WTC11 (cell line): Measurements from ENCODE around the gene PPM1N.

Experiments
- MAX ChIP-seq: sonication (generic); formaldehyde crosslinking; IDR thresholded peaks from 2 replicates; pipeline ENCODE4 v1.8.0; 2022; ENCODE audit warnings: mild to moderate bottlenecking, missing genetic modification reagents
- NR3C1 ChIP-seq: sonication (generic); formaldehyde crosslinking; conservative IDR thresholded peaks from 2 replicates; pipeline ENCODE4 v1.8.1; 2023; ENCODE audit warnings: low read depth, mild to moderate bottlenecking, missing genetic modification reagents
- PRDM15 ChIP-seq: sonication (generic); formaldehyde crosslinking; IDR thresholded peaks from 2 replicates; pipeline ENCODE4 v1.8.0; 2022; ENCODE audit warnings: missing genetic modification reagents
- STAT6 ChIP-seq: sonication (generic); formaldehyde crosslinking; conservative IDR thresholded peaks from 2 replicates; pipeline ENCODE4 v1.8.1; 2023; ENCODE audit warnings: mild to moderate bottlenecking, low read depth, missing genetic modification reagents, moderate library complexity
- ZNF121 ChIP-seq: sonication (generic); formaldehyde crosslinking; IDR thresholded peaks from 2 replicates; pipeline ENCODE4 v1.8.0; 2023; ENCODE audit warnings: missing genetic modification reagents
- TF ChIP-seq, protein P1 (sequence below): fragments of 200-600 bp; IDR thresholded peaks from 2 replicates; pipeline ENCODE4 v1.8.0; 2022; ENCODE audit warnings: antibody characterized with exemption
- TF ChIP-seq, protein P2 (sequence below): sonication (generic); formaldehyde crosslinking; IDR thresholded peaks from 2 replicates; pipeline ENCODE4 v1.8.1; 2023; ENCODE audit warnings: mild to moderate bottlenecking, missing genetic modification reagents, moderate library complexity
- TF ChIP-seq, protein P3 (sequence below): sonication (generic); formaldehyde crosslinking; IDR thresholded peaks from 2 replicates; pipeline ENCODE4 v1.8.1; 2022; ENCODE audit warnings: missing genetic modification reagents, borderline replicate concordance
- TF ChIP-seq, protein P4 (sequence below): sonication (generic); formaldehyde crosslinking; IDR thresholded peaks from 2 replicates; pipeline ENCODE4 v1.8.1; 2023; ENCODE audit warnings: mild to moderate bottlenecking, missing genetic modification reagents, moderate library complexity

DNA sequence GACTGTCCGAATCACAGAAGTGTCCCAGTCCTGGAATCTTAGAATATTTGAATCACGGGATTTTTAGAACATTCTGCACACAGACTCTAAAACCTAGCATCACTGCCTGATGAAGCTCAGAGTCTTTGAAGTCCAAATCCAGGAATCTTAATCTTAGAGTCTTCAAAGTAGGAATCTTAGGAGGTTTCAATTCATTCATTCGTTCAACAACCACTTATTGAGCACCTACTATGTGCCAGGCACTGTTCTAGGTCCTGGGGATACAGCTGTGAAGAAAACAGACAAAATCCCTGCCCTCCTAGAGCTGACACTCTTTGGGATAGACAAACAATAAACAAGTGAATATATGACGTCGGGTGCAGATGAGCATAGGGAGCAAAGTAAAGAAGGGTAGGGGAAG lies 3.1 kb upstream of the PPM1N start:
- TF ChIP-seq, protein P1, sequence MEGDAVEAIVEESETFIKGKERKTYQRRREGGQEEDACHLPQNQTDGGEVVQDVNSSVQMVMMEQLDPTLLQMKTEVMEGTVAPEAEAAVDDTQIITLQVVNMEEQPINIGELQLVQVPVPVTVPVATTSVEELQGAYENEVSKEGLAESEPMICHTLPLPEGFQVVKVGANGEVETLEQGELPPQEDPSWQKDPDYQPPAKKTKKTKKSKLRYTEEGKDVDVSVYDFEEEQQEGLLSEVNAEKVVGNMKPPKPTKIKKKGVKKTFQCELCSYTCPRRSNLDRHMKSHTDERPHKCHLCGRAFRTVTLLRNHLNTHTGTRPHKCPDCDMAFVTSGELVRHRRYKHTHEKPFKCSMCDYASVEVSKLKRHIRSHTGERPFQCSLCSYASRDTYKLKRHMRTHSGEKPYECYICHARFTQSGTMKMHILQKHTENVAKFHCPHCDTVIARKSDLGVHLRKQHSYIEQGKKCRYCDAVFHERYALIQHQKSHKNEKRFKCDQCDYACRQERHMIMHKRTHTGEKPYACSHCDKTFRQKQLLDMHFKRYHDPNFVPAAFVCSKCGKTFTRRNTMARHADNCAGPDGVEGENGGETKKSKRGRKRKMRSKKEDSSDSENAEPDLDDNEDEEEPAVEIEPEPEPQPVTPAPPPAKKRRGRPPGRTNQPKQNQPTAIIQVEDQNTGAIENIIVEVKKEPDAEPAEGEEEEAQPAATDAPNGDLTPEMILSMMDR: no peak
- TF ChIP-seq STAT6 (CRISPR knock-in tag) (no peak), MAX (CRISPR knock-in tag) (no peak), NR3C1 (CRISPR knock-in tag) (no peak), ZNF121 (CRISPR knock-in tag) (no peak), PRDM15 (CRISPR knock-in tag) (no peak)
- TF ChIP-seq, protein P2, sequence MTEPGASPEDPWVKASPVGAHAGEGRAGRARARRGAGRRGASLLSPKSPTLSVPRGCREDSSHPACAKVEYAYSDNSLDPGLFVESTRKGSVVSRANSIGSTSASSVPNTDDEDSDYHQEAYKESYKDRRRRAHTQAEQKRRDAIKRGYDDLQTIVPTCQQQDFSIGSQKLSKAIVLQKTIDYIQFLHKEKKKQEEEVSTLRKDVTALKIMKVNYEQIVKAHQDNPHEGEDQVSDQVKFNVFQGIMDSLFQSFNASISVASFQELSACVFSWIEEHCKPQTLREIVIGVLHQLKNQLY (CRISPR knock-in tag): no peak
- TF ChIP-seq, protein P3, sequence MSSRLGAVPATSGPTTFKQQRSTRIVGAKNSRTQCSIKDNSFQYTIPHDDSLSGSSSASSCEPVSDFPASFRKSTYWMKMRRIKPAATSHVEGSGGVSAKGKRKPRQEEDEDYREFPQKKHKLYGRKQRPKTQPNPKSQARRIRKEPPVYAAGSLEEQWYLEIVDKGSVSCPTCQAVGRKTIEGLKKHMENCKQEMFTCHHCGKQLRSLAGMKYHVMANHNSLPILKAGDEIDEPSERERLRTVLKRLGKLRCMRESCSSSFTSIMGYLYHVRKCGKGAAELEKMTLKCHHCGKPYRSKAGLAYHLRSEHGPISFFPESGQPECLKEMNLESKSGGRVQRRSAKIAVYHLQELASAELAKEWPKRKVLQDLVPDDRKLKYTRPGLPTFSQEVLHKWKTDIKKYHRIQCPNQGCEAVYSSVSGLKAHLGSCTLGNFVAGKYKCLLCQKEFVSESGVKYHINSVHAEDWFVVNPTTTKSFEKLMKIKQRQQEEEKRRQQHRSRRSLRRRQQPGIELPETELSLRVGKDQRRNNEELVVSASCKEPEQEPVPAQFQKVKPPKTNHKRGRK: no peak
- TF ChIP-seq, protein P4, sequence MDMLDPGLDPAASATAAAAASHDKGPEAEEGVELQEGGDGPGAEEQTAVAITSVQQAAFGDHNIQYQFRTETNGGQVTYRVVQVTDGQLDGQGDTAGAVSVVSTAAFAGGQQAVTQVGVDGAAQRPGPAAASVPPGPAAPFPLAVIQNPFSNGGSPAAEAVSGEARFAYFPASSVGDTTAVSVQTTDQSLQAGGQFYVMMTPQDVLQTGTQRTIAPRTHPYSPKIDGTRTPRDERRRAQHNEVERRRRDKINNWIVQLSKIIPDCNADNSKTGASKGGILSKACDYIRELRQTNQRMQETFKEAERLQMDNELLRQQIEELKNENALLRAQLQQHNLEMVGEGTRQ (CRISPR knock-in tag): no peak
